H1 (cell line): Measurements from ENCODE around the gene KCNMA1. TPM values are rescaled to one million over a fixed set of nuclear protein-coding genes. Genes with fewer than 3 reads are reported as not detected.

ENCODE experiments used
- CTCF ChIA-PET: fragments of 300-600 bp; sonication (Branson Sonifier 250); formaldehyde crosslinking; loops from one replicate; lab custom pipeline; 2021; ENCODE audit not compliant: partially characterized antibody; lab: Charles Lee
- POLR2A ChIA-PET: fragments of 300-600 bp; sonication (Branson Sonifier 250); formaldehyde crosslinking; loops from one replicate; lab custom pipeline; 2021; ENCODE audit warnings: inconsistent platforms; ENCODE audit not compliant: partially characterized antibody; lab: Charles Lee
- DNase-seq, 2 experiments: peaks; one replicate each; pipeline versions ENCODE4 v3.0.0 to v3.0.0-alpha.2; 2010 to 2022; ENCODE audit warnings: low spot score in 2 of 2, low read depth in 1 of 2, mixed read lengths in 1 of 2
- FAIRE-seq: peaks from 2 replicates; lab custom pipeline; 2011; peaks lifted over from hg19 to GRCh38; lab: Jason Lieb, UNC
- H2AFZ ChIP-seq: 2 replicates; pipeline ENCODE4 v1.8.1; 2012; ENCODE audit warnings: low read length, inconsistent platforms
- H2AK5ac ChIP-seq: 2 replicates; pipeline ENCODE4 v1.6.1; 2013; ENCODE audit warnings: low read depth, low read length
- H2BK120ac ChIP-seq: replicated peaks from 2 replicates; pipeline ENCODE3; 2013; ENCODE audit warnings: low read depth, low read length, inconsistent platforms
- H2BK12ac ChIP-seq: 2 replicates; pipeline ENCODE4 v1.6.1; 2013; ENCODE audit warnings: low read depth, low read length
- H2BK15ac ChIP-seq: 2 replicates; pipeline ENCODE4 v1.6.1; 2013; ENCODE audit warnings: low read length
- H2BK20ac ChIP-seq: 2 replicates; pipeline ENCODE4 v1.6.1; 2013; ENCODE audit warnings: low read length
- H2BK5ac ChIP-seq: 2 replicates; pipeline ENCODE4 v1.6.1; 2013; ENCODE audit warnings: low read depth, low read length
- H3K14ac ChIP-seq: 2 replicates; pipeline ENCODE4 v1.6.1; 2013; ENCODE audit warnings: inconsistent platforms; ENCODE audit not compliant: insufficient read length
- H3K18ac ChIP-seq: 2 replicates; pipeline ENCODE4 v1.6.1; 2013; ENCODE audit warnings: low read length; ENCODE audit errors: extremely low read depth
- H3K23ac ChIP-seq: 2 replicates; pipeline ENCODE4 v1.6.1; 2013; ENCODE audit warnings: inconsistent platforms; ENCODE audit not compliant: insufficient read length
- H3K23me2 ChIP-seq: 2 replicates; pipeline ENCODE4 v1.6.1; 2013; ENCODE audit warnings: low read depth, low read length
- H3K27ac ChIP-seq: 2 replicates; pipeline ENCODE4 v1.6.1; 2011; ENCODE audit warnings: low read depth, low read length, inconsistent platforms
- H3K27me3 ChIP-seq, 4 experiments: replicated peaks in 1 of 4; 1 replicate in 1 of 4; 2 replicates in 3 of 4; pipeline versions ENCODE4 v1.6.1 to v1.8.1; 2011 to 2013; ENCODE audit warnings: low read length in 3 of 4, mild to moderate bottlenecking in 3 of 4, inconsistent platforms in 2 of 4, mixed read lengths in 2 of 4, moderate library complexity in 1 of 4; ENCODE audit not compliant: control insufficient read depth in 3 of 4, insufficient read depth in 3 of 4; ENCODE audit errors: extremely low read depth in 1 of 4
- H3K36me3 ChIP-seq, 4 experiments: 2 replicates each; pipeline versions ENCODE4 v1.6.1 to v1.8.1; 2011 to 2013; ENCODE audit warnings: mild to moderate bottlenecking in 4 of 4, low read length in 3 of 4, moderate library complexity in 2 of 4, control low read depth in 1 of 4, inconsistent platforms in 1 of 4; ENCODE audit not compliant: insufficient read depth in 4 of 4, control insufficient read depth in 2 of 4
- H3K4ac ChIP-seq: replicated peaks from 2 replicates; pipeline ENCODE3; 2013; ENCODE audit warnings: low read length, low read depth, mixed read lengths, inconsistent platforms; ENCODE audit not compliant: insufficient read length
- H3K4me1 ChIP-seq, 4 experiments: replicated peaks in 1 of 4; 1 replicate in 1 of 4; 2 replicates in 3 of 4; pipeline versions ENCODE4 v1.6.1 to v1.8.1; 2011 to 2013; ENCODE audit warnings: low read length in 3 of 4, inconsistent platforms in 2 of 4, mixed read lengths in 1 of 4; ENCODE audit not compliant: insufficient read depth in 4 of 4, control insufficient read depth in 3 of 4
- H3K4me2 ChIP-seq, 2 experiments: 2 replicates each; pipeline versions ENCODE4 v1.6.1 to v1.8.1; 2011 to 2013; ENCODE audit warnings: low read depth in 2 of 2, low read length in 2 of 2, control low read depth in 1 of 2, inconsistent platforms in 1 of 2, mild to moderate bottlenecking in 1 of 2; ENCODE audit not compliant: insufficient read depth in 1 of 2
- H3K4me3 ChIP-seq, 4 experiments: fragments of 200-600, 300-600 bp in 1 of 4; sonication (generic), shearing (Covaris generic), sonication (Bioruptor Twin) in 1 of 4; 2 replicates each; pipeline versions ENCODE4 v1.5.1 to v1.8.1; 2011 to 2016; ENCODE audit warnings: low read length in 4 of 4, low read depth in 3 of 4, control low read depth in 2 of 4, inconsistent platforms in 2 of 4, mild to moderate bottlenecking in 2 of 4, mixed read lengths in 1 of 4, moderate library complexity in 1 of 4; ENCODE audit not compliant: insufficient read depth in 2 of 4; ENCODE audit errors: extremely low read depth in 1 of 4
- H3K56ac ChIP-seq: replicated peaks from 2 replicates; pipeline ENCODE3; 2013; ENCODE audit warnings: low read depth, mild to moderate bottlenecking, mixed read lengths, low read length, inconsistent platforms; ENCODE audit not compliant: insufficient read length
- H3K79me1 ChIP-seq: 2 replicates; pipeline ENCODE4 v1.6.1; 2013; ENCODE audit warnings: low read depth, low read length, control low read depth
- H3K79me2 ChIP-seq, 2 experiments: 2 replicates each; pipeline versions ENCODE4 v1.6.1 to v1.8.1; 2012 to 2013; ENCODE audit warnings: low read length in 2 of 2, mild to moderate bottlenecking in 2 of 2, inconsistent platforms in 1 of 2; ENCODE audit not compliant: insufficient read depth in 2 of 2, control insufficient read depth in 1 of 2
- H3K9ac ChIP-seq, 4 experiments: replicated peaks in 1 of 4; 1 replicate in 1 of 4; 2 replicates in 3 of 4; pipeline versions ENCODE4 v1.6.1 to v1.8.1; 2011 to 2013; ENCODE audit warnings: low read depth in 3 of 4, low read length in 3 of 4, control low read depth in 2 of 4, mild to moderate bottlenecking in 2 of 4, moderate library complexity in 2 of 4, inconsistent platforms in 1 of 4; ENCODE audit errors: extremely low read depth in 1 of 4
- H3K9me3 ChIP-seq, 2 experiments: 2 replicates each; pipeline versions ENCODE4 v1.6.1 to v1.8.1; 2012 to 2013; ENCODE audit warnings: mild to moderate bottlenecking in 2 of 2, moderate library complexity in 2 of 2, control low read depth in 1 of 2, inconsistent platforms in 1 of 2, low read depth in 1 of 2, low read length in 1 of 2, mixed read lengths in 1 of 2; ENCODE audit not compliant: insufficient read depth in 2 of 2
- H4K20me1 ChIP-seq, 2 experiments: replicated peaks in 1 of 2; 2 replicates each; pipeline versions ENCODE3 to v1.8.1; 2011 to 2013; ENCODE audit warnings: inconsistent platforms in 2 of 2, low read length in 2 of 2, mild to moderate bottlenecking in 1 of 2; ENCODE audit not compliant: insufficient read depth in 2 of 2, control insufficient read depth in 1 of 2
- H4K5ac ChIP-seq: 2 replicates; pipeline ENCODE4 v1.6.1; 2013; ENCODE audit warnings: low read length, low read depth, mixed read lengths, inconsistent platforms; ENCODE audit not compliant: insufficient read length
- H4K8ac ChIP-seq: 2 replicates; pipeline ENCODE4 v1.8.0; 2013; ENCODE audit warnings: mild to moderate bottlenecking, moderate library complexity, low read length, inconsistent platforms; ENCODE audit not compliant: insufficient read depth; ENCODE audit errors: extremely low read depth
- H4K91ac ChIP-seq: replicated peaks from 2 replicates; pipeline ENCODE3; 2013; ENCODE audit warnings: low read length, mixed read lengths, inconsistent platforms; ENCODE audit not compliant: insufficient read length
- TAF7 ChIP-seq: optimal IDR thresholded peaks from 2 replicates; pipeline ENCODE3; 2011; ENCODE audit warnings: low read depth, mild to moderate bottlenecking, inconsistent platforms, low read length, moderate library complexity, borderline replicate concordance
- TEAD4 ChIP-seq: IDR thresholded peaks from 2 replicates; pipeline ENCODE4 v1.6.1; 2012; ENCODE audit warnings: low read depth, low read length, inconsistent platforms, mixed read lengths
- WGBS, 2 experiments: shearing (Covaris generic) in 1 of 2; methylation state at CpG; one replicate each; pipeline versions ENCODE4 v1.1.6 to v1.1.7; 2013 to 2015; ENCODE audit warnings: low lambda C conversion rate in 2 of 2, mixed read lengths in 2 of 2, inconsistent platforms in 1 of 2, low coverage in 1 of 2, missing lambda C conversion rate in 1 of 2; ENCODE audit not compliant: insufficient replicate concordance in 2 of 2, insufficient coverage in 1 of 2, insufficient read length in 1 of 2; ENCODE audit errors: extremely low coverage in 1 of 2, missing lambda C conversion rate in 1 of 2; 5-methylcytosine and 5-hydroxymethylcytosine counted together
- polyA plus RNA-seq, 7 experiments: library from polyadenylated mRNA; depleted of rRNA in 3 of 7; stranded (reverse) in 5 of 7; unstranded in 2 of 7; fragments of >200 nt in 5 of 7; fragments of 200-250 nt in 2 of 7; gene quantifications; 1 replicate in 5 of 7; 2 replicates in 1 of 7; 4 replicates in 1 of 7; pipeline versions ENCODE4 v1.2.1 to v1.2.3, GENCODE V29; 2011 to 2013; ENCODE audit warnings: missing spikeins in 2 of 7, mixed read lengths in 2 of 7
- total RNA-seq: library from RNA; stranded (reverse); fragmentation: NEBNext Ultra II Directional; extraction: Animal tissue kit (Norgen Biotek cat#: 25700); gene quantifications from 2 replicates; pipeline ENCODE4 v1.2.1, GENCODE V29; 2021

Gene KCNMA1
- total and polyA plus RNA-seq, 2 of the 8 experiments (the other 6 are each of a cell fraction or from before 2014, with no cell fraction given) = 10.2 to 11.1 TPM

DNA sequence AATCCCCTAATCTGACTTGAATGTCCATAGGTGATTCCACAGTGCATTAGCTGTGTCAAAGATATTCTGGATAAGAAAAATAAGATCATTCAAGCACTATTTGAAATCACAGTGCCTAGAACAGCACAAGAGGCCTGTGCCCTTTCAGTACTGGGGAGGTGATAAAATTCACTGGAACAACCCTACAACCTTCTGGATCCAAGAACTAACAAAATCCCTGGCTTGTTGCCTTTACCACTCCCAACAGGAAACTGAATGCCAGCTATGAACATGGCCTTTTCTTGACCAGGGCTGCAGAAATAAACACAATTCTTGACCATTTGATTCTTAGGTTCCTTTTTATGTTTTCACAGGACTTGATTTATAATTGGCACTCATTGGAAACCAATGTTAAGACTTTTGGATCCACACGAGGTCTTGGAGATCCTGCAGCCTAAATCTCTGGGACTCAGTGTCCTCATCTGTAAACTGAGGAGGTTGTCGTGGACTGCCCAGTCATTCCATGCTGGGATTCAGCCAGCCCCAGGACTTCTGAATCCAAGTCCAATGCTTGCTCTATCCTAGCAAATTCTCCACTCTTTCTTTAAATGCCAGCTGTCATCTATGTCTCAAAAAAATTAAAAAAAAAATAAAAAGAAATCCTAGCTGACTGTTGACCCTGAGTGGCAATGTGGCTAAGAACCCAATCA, 624.7 kb downstream of the KCNMA1 start:
- no peak overlapping the region for H3K4me2 ChIP-seq
- no peak overlapping the region for H4K91ac ChIP-seq
- H2BK120ac ChIP-seq = no peak overlapping the region
- H2BK15ac ChIP-seq = no peak overlapping the region
- H3K27ac ChIP-seq = no peak overlapping the region
- H2BK5ac ChIP-seq = no peak overlapping the region
- FAIRE-seq (no peak), DNase-seq (no peak)
- no peak overlapping the region for H3K56ac ChIP-seq
- H2AFZ ChIP-seq = no peak overlapping the region
- H3K4me3 ChIP-seq = no peak overlapping the region
- no peak overlapping the region for H3K14ac ChIP-seq
- CTCF ChIA-PET = interaction anchor here (0.9 to 1.0 kb wide), 4 partner anchors 15 to 98 kb away, joined by 3 read pairs; no protein-coding TSS in a partner anchor
- H4K20me1 ChIP-seq = no peaks in the 10 kb centered on the region
- no peak overlapping the region for H3K9ac ChIP-seq
- no peak overlapping the region for H2BK12ac ChIP-seq
- no peaks in the 10 kb centered on the region for H3K79me2 ChIP-seq
- no peak overlapping the region for H2BK20ac ChIP-seq
- H2AK5ac ChIP-seq = no peak overlapping the region
- H4K8ac ChIP-seq = no peak overlapping the region
- H4K5ac ChIP-seq = no peak overlapping the region
- H3K36me3 ChIP-seq = no peaks in the 10 kb centered on the region
- POLR2A ChIA-PET = interaction anchor here (0.8 kb wide), 1 partner anchor 19 kb away, joined by 4 read pairs; no protein-coding TSS in a partner anchor
- H3K79me1 ChIP-seq = no peaks in the 10 kb centered on the region
- no peaks in the 10 kb centered on the region for H3K4me1 ChIP-seq
- H3K4ac ChIP-seq = no peak overlapping the region
- 0 out of 4 replicates have a peak, but pooled peaks cover 0 to 2% of the 10 kb centered on the region in 2 experiments for H3K9me3 ChIP-seq
- H3K18ac ChIP-seq = no peak overlapping the region
- TF ChIP-seq TEAD4 (no peak), TAF7 (no peak)
- H3K23ac ChIP-seq = no peak overlapping the region
- 80% methylated on average over 2 of the region's 2 CpGs; no CpG with 5 or more reads in 1 of the 2 experiments for WGBS, 2 experiments
- H3K27me3 ChIP-seq = no peaks in the 10 kb centered on the region
- no peaks in the 10 kb centered on the region; the same call in 1 of the 2 replicates for H3K23me2 ChIP-seq
